RWPE2 (cell line): ENCODE measurements around the gene ERRFI1.

Experiments used
- ATAC-seq: fragments of 200-7000 bp; cut with Tn5 transposase; 3 replicates; pipeline ENCODE4 v1.9.1; 2021; ENCODE audit warnings: low read depth
- DNase-seq: peaks from one replicate; pipeline ENCODE4 v3.0.0-alpha.2; 2020; ENCODE audit warnings: low spot score
- H3K27ac ChIP-seq: fragments of 450-650 bp; 2 replicates; pipeline ENCODE4 v1.5.1; 2017; ENCODE audit warnings: mild to moderate bottlenecking; ENCODE audit not compliant: poor library complexity, severe bottlenecking
- H3K27me3 ChIP-seq: fragments of 250-450 bp; sonication (Bioruptor Pico); 2 replicates; pipeline ENCODE4 v1.5.1; 2021; ENCODE audit warnings: mild to moderate bottlenecking, moderate library complexity; ENCODE audit not compliant: insufficient read depth, poor library complexity, severe bottlenecking
- H3K36me3 ChIP-seq: fragments of 250-450 bp; sonication (Bioruptor Pico); 2 replicates; pipeline ENCODE4 v1.5.1; 2020; ENCODE audit warnings: low read depth, mild to moderate bottlenecking, moderate library complexity
- H3K4me1 ChIP-seq: fragments of 250-450 bp; sonication (Bioruptor Pico); 2 replicates; pipeline ENCODE4 v1.5.1; 2021; ENCODE audit warnings: mild to moderate bottlenecking, moderate library complexity; ENCODE audit not compliant: insufficient read depth, poor library complexity, severe bottlenecking
- H3K4me3 ChIP-seq: fragments of 250-450 bp; sonication (Bioruptor Pico); 2 replicates; pipeline ENCODE4 v1.5.1; 2021; ENCODE audit warnings: mild to moderate bottlenecking, moderate library complexity; ENCODE audit not compliant: severe bottlenecking
- H3K9me3 ChIP-seq: fragments of 250-450 bp; sonication (Bioruptor Pico); 2 replicates; pipeline ENCODE4 v1.5.1; 2021; ENCODE audit warnings: mild to moderate bottlenecking, moderate library complexity; ENCODE audit not compliant: severe bottlenecking
- TF ChIP-seq, protein P1 (sequence below): fragments of 450-650 bp; IDR thresholded peaks from one replicate; pipeline ENCODE4 v1.5.1; 2017; ENCODE audit warnings: mild to moderate bottlenecking, moderate library complexity; ENCODE audit not compliant: poor library complexity, severe bottlenecking

ERRFI1 gene

DNA sequence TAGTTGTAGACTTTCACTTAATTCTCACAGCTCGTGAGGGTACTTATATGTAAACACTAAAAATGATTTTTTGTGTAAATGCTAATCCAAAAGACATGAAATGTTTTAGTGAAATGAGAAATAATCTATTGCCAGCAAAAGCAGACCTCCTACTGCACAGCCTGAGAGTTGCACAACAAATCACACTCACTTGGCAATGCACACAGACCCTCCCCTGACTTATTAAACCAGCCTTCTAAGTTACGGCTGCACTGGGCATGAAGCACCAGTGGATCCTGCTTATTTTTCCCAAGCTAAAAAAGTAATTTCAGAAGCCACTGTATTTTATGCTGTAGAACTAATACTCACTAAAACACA lies 10.3 kb downstream of the ERRFI1 start:
- no peaks in the 10 kb centered on the region for H3K9me3 ChIP-seq
- peaks cover 100% of the 10 kb centered on the region for H3K36me3 ChIP-seq
- no peaks in the 10 kb centered on the region for H3K27me3 ChIP-seq
- no peak for ATAC-seq
- TF ChIP-seq, protein P1, sequence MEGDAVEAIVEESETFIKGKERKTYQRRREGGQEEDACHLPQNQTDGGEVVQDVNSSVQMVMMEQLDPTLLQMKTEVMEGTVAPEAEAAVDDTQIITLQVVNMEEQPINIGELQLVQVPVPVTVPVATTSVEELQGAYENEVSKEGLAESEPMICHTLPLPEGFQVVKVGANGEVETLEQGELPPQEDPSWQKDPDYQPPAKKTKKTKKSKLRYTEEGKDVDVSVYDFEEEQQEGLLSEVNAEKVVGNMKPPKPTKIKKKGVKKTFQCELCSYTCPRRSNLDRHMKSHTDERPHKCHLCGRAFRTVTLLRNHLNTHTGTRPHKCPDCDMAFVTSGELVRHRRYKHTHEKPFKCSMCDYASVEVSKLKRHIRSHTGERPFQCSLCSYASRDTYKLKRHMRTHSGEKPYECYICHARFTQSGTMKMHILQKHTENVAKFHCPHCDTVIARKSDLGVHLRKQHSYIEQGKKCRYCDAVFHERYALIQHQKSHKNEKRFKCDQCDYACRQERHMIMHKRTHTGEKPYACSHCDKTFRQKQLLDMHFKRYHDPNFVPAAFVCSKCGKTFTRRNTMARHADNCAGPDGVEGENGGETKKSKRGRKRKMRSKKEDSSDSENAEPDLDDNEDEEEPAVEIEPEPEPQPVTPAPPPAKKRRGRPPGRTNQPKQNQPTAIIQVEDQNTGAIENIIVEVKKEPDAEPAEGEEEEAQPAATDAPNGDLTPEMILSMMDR: no peak
- H3K27ac ChIP-seq: peak overlapping the region; percentile 99
- H3K4me1 ChIP-seq: peaks cover 57% of the 10 kb centered on the region
- DNase-seq: no peak
- H3K4me3 ChIP-seq: no peak overlapping the region

- H3K4me3 ChIP-seq: no peak overlapping the region
- DNase-seq (no peak), ATAC-seq (peak; percentile 26)
- no peaks in the 10 kb centered on the region for H3K9me3 ChIP-seq
- H3K27me3 ChIP-seq: no peaks in the 10 kb centered on the region
- H3K4me1 ChIP-seq: peaks cover 52% of the 10 kb centered on the region
- TF ChIP-seq, protein P1: peak; percentile 85
- peaks cover 100% of the 10 kb centered on the region for H3K36me3 ChIP-seq
- H3K27ac ChIP-seq: peak overlapping the region; percentile 99
Observed at GRCh38 chr1:8015036-8015808, 10.9 kb downstream of the ERRFI1 start.

GRCh38 chr1:8014381-8014988 lies 11.6 kb downstream of the ERRFI1 start:
- DNase-seq (no peak), ATAC-seq (no peak)
- Histone ChIP-seq H3K27ac (peak overlapping the region; percentile 99), H3K4me1 (peaks cover 44% of the 10 kb centered on the region), H3K36me3 (peaks cover 99% of the 10 kb centered on the region), H3K27me3 (no peaks in the 10 kb centered on the region), H3K4me3 (no peak overlapping the region), H3K9me3 (no peaks in the 10 kb centered on the region)
- TF ChIP-seq, protein P1: no peak

DNA sequence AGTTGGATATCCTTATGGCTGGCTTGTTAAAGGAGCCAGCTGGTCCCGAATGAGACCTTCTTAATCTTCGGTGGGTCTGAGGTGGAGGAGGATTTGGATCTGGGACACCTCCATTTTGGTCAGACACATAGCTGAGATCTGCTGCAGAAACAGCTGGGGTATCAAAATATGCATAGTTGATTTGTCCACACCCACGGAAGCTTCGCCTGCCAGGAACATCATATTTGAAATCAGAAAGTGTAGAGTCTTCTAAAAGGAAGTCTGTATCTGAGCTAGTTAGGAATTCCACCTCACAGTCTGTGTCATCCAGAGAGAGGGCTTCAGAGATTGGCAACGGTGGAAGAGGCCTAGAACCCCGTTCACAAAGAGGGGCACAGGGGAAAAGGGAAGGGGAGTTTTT lies 12.3 kb downstream of the ERRFI1 start:
- Histone ChIP-seq H3K27ac (peak overlapping the region; percentile 99), H3K4me1 (peaks cover 38% of the 10 kb centered on the region), H3K36me3 (peaks cover 92% of the 10 kb centered on the region), H3K4me3 (no peak overlapping the region), H3K27me3 (no peaks in the 10 kb centered on the region), H3K9me3 (no peaks in the 10 kb centered on the region)
- DNase-seq (no peak), ATAC-seq (no peak)
- TF ChIP-seq, protein P1: no peak

DNA sequence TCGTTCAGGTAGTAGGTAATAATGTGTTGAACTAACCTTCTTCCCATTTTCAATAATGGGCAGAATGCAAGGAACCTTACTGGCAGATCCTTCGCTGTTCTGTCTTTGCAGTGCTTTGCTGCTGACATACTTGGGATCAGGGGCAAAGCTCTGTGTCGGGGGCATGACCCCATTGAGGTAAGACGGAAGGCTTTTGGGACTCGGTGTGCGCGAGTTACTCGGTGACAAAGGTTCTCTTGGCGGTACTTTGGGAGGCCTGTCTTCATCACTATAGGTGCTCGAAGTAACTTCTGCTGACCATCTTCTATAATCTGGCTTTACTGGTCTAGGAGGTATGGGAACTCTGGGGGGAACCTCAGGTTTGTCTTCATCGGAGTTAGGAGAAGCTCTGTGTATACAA lies 12.7 kb downstream of the ERRFI1 start:
- no peak for ATAC-seq
- DNase-seq: no peak

More for the DNA sequence above, 12.7 kb downstream of the ERRFI1 start:
- H3K36me3 ChIP-seq: peaks cover 88% of the 10 kb centered on the region
- no peak overlapping the region for H3K4me3 ChIP-seq
- H3K27ac ChIP-seq: peak overlapping the region; percentile 99
- peaks cover 34% of the 10 kb centered on the region for H3K4me1 ChIP-seq
- TF ChIP-seq, protein P1: no peak
- H3K9me3 ChIP-seq: no peaks in the 10 kb centered on the region
- H3K27me3 ChIP-seq: no peaks in the 10 kb centered on the region
